Kidney epithelial cell (primary cell): Measurements from ENCODE around the gene QPRT. TPM values are rescaled to one million over a fixed set of nuclear protein-coding genes. Genes with fewer than 3 reads are reported as not detected.
"Not testable (repeated sequence)": the region's sequence is repeated elsewhere in the genome, so short reads cannot be mapped to it uniquely, and the experiment has no call there.

ENCODE experiments used
- DNase-seq: peaks from one replicate; pipeline ENCODE4 v3.0.0-alpha.2; 2010; ENCODE audit warnings: low read depth
- H3K27me3 ChIP-seq: 2 replicates; pipeline ENCODE4 v1.6.0; 2011; ENCODE audit warnings: low read length; ENCODE audit not compliant: control insufficient read depth, insufficient read depth
- H3K36me3 ChIP-seq: 2 replicates; pipeline ENCODE4 v1.5.1; 2011; ENCODE audit warnings: low read length; ENCODE audit not compliant: control insufficient read depth, insufficient read depth
- H3K4me3 ChIP-seq: 2 replicates; pipeline ENCODE4 v1.5.1; 2011; ENCODE audit warnings: low read depth, mild to moderate bottlenecking, control low read depth, low read length
- total RNA-seq: library from RNA; depleted of rRNA; stranded (reverse); fragments of >200 nt; gene quantifications from 2 replicates; pipeline ENCODE4 v1.2.3, GENCODE V29; 2015
- TF ChIP-seq, protein P1 (sequence below): IDR thresholded peaks from 2 replicates; pipeline ENCODE4 v1.5.1; 2011; ENCODE audit warnings: mild to moderate bottlenecking, moderate library complexity, low read length, control low read depth, inconsistent platforms; ENCODE audit not compliant: insufficient read depth, poor library complexity, severe bottlenecking

Gene QPRT
- total RNA-seq, 1 donor from 2014 or later = 47.9 TPM

DNA sequence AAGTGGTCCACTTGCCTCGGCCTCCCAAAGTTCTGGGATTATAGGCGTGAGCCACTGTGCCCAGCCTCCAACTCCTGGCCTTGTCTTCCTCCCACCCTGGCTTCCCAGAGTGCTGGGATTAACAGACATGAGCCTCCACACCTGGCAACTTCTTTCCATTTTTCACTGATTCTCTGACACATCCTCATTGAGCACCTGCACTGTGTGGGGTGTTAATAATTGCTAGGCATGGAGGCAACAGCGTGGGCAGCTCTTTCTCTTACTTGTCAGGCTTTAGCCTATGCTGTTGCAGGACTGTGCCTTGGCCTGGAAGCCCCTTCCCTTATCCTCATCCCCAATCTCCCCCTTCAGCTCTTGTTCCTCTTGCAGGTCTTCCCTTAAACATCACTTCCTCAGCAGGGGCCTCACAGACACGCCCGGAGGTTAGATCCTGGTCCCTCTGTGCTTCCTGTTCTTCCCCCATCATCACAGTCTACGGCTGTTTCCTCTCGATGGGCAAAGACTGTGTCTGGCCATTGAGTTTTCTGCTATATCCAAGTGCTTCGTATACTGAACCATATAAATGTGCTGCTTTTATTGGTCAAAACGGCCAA is 7.9 kb downstream of the QPRT start:
- H3K36me3 ChIP-seq = no peaks in the 10 kb centered on the region
- H3K4me3 ChIP-seq = no peak overlapping the region
- DNase-seq = no peak
- TF ChIP-seq, protein P1, sequence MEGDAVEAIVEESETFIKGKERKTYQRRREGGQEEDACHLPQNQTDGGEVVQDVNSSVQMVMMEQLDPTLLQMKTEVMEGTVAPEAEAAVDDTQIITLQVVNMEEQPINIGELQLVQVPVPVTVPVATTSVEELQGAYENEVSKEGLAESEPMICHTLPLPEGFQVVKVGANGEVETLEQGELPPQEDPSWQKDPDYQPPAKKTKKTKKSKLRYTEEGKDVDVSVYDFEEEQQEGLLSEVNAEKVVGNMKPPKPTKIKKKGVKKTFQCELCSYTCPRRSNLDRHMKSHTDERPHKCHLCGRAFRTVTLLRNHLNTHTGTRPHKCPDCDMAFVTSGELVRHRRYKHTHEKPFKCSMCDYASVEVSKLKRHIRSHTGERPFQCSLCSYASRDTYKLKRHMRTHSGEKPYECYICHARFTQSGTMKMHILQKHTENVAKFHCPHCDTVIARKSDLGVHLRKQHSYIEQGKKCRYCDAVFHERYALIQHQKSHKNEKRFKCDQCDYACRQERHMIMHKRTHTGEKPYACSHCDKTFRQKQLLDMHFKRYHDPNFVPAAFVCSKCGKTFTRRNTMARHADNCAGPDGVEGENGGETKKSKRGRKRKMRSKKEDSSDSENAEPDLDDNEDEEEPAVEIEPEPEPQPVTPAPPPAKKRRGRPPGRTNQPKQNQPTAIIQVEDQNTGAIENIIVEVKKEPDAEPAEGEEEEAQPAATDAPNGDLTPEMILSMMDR = no peak
- no peaks in the 10 kb centered on the region for H3K27me3 ChIP-seq

DNA sequence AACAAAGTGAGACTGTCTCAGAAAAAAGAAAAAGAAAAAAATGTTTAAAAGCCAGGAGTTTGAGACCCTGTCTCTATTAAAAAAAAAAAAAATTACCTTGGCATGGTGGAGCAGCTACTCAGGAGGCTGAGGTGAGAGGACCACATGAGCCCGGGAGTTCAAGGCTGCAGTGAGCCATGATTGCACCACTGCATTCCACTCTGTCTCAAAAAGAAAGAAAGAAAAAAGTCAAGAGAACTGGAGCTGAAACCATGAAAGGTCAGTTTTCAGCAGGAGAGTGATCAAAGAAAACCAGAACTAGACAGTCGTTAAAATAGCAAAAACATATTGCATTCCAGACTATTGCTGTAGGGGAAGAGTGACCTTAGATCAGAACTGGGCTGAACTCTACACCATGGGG is 8.8 kb downstream of the QPRT start:
- H3K36me3 ChIP-seq = no peaks in the 10 kb centered on the region
- DNase-seq = no peak
- no peak overlapping the region for H3K4me3 ChIP-seq
- no peaks in the 10 kb centered on the region for H3K27me3 ChIP-seq
- TF ChIP-seq, protein P1 = no peak

DNA sequence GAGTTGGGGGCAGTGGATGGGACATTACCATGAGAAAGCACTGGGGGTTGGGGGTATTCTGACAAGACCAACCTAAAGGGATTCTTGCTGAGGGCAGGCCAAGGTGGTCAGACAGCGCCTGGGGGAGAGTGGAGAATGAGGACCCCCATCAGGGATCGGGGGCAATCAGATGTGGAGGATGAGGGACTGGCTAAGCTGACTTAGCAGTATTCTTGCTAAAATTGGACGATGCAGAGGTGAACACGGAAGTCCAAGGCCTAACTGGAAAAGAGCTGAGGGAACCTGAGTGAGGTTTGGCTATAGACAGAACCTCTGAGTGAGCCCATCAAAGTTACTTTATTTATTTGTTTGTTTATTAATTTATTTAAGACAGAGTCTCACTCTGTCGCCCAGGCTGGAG is 9.2 kb downstream of the QPRT start:
- TF ChIP-seq, protein P1 = no peak
- no peak for DNase-seq
- Histone ChIP-seq H3K36me3 (no peaks in the 10 kb centered on the region), H3K27me3 (no peaks in the 10 kb centered on the region), H3K4me3 (no peak overlapping the region)

DNA sequence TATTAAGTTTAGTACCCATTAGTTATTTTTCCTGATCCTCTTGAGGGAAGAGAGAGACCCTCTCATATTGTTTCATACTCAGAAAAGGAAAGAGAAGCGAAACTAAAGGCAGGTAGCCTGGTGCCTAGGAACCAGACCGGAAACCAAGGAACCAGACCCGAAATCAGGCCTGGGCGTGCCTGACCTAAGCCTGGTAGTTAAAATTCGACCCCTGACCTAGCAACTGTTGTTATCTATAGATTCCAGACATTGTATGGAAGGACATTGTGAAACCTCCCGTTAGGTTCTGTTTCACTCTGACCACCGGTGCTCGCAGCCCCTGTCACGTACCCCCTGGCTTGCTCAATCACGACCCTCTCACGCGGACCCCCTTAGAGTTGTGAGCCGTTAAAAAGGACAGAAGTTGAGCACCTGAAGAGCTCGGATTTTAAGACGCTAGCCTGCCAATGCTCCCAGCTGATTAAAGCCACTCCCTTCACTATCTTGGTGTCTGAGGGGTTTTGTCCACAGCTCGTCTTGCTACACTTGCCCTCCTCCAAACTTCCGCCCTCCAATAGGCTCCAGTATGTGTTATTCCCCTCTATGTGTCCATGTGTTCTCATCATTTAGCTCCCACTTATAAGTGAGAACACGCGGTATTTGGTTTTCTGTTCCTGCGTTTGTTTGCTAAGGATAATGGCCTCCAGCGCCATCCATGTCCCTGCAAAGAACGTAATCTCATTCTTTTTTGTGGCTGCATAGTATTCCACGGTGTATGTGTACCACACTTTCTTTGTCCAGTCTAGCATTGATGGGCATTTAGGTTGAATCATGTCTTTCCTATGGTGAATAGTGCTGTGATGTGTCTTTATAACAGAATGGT is 10.7 kb downstream of the QPRT start:
- H3K4me3 ChIP-seq, DNase-seq, H3K27me3 ChIP-seq, H3K36me3 ChIP-seq: not testable (repeated sequence)

DNA sequence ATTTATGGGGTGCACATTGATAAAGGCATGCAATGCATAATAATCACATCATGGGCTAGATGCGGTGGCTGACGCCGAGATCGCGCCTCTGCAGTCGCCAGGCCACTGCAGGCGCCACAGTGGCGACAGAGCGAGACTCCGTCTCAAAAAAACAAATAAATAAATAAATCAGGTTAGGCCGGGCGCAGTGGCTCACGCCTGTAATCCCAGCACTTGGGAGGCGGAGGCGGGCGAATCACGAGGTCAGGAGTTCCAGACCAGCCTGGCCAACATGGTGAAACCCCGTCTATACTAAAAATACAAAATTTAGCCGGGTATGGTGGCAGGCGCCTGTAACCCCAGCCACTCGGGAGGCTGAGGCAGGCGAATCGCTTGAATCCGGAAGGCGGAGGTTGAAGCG is 13.6 kb downstream of the QPRT start:
- not testable (repeated sequence) for DNase-seq, H3K4me3 ChIP-seq, H3K27me3 ChIP-seq, H3K36me3 ChIP-seq

DNA sequence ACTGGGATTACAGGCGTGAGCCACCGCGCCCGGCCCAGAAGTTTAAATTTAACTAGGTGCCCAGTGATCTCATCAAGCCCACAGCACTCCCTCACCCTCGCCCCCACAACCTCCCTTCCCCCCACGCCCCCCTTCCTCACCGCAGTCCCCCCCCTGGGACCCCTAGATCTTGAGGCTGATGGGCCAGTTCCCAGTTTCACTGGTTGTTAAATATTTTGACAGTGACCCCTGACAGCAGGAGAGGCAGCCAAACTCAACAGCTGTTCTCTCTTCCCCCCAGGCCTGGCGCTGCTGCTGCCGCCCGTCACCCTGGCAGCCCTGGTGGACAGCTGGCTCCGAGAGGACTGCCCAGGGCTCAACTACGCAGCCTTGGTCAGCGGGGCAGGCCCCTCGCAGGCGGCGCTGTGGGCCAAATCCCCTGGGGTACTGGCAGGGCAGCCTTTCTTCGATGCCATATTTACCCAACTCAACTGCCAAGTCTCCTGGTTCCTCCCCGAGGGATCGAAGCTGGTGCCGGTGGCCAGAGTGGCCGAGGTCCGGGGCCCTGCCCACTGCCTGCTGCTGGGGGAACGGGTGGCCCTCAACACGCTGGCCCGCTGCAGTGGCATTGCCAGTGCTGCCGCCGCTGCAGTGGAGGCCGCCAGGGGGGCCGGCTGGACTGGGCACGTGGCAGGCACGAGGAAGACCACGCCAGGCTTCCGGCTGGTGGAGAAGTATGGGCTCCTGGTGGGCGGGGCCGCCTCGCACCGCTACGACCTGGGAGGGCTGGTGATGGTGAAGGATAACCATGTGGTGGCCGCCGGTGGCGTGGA is 15.6 kb downstream of the QPRT start:
- H3K36me3 ChIP-seq = peaks cover 1% of the 10 kb centered on the region
- TF ChIP-seq, protein P1 = no peak
- no peak overlapping the region for H3K4me3 ChIP-seq
- no peak for DNase-seq
- H3K27me3 ChIP-seq = no peaks in the 10 kb centered on the region

DNA sequence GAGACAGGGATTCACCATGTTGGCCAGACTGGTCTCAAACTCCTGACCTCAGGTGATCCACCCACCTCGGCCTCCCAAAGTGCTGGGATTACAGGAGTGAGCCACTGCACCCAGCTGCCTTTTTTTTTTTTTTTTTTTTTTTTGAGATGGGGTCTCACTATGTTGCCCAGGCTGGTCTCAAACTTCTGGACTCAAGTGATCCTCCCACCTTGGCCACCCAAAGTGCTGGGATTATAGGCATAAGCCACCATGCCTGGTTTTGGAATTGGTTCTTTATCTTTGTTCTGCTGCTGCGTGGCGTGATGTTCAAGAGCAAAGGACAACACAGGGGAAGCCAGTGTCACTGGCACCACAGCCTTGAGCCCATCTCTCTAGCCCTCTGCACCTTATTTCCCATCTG is 16.7 kb downstream of the QPRT start:
- not testable (repeated sequence) for H3K4me3 ChIP-seq, DNase-seq, H3K27me3 ChIP-seq, H3K36me3 ChIP-seq
